Transverse colon (tissue), 4 donors: Measurements from ENCODE around the gene SMAD6.

ENCODE experiments used
- CTCF ChIP-seq, 5 experiments: fragments of 200-600 bp in 3 of 5; fragments of 450-650 bp in 2 of 5; sonication (generic) in 3 of 5; IDR thresholded peaks; 1 replicate in 2 of 5; 2 replicates in 3 of 5; pipeline ENCODE4 v1.5.1; 2016 to 2017; ENCODE audit warnings: antibody characterized with exemption in 5 of 5, inconsistent platforms in 3 of 5, mild to moderate bottlenecking in 2 of 5, moderate library complexity in 1 of 5
- EP300 ChIP-seq: sonication (generic); formaldehyde crosslinking; IDR thresholded peaks from one replicate; pipeline ENCODE4 v1.6.1; 2017; ENCODE audit warnings: antibody characterized with exemption, low read depth
- POLR2A ChIP-seq: fragments of 450-650 bp; IDR thresholded peaks from one replicate; pipeline ENCODE4 v1.6.1; 2016; ENCODE audit warnings: antibody characterized with exemption, mild to moderate bottlenecking, moderate library complexity
- POLR2AphosphoS5 ChIP-seq, 3 donors: sonication (generic); formaldehyde crosslinking; IDR thresholded peaks; one replicate each; pipeline ENCODE4 v1.6.1; 2016; ENCODE audit warnings: antibody characterized with exemption in 3 of 3

- TF ChIP-seq CTCF (IDR thresholded peaks at IDR 0.05) (no peak), POLR2A (no peak), POLR2AphosphoS5 (IDR thresholded peaks at IDR 0.05) (no peak), EP300 (no peak)
Observed at GRCh38 chr15:66723826-66724731, 22.0 kb downstream of the SMAD6 start.
